CD4-positive, CD25-positive, alpha-beta regulatory T cell (primary cell): ENCODE data around the gene PLCXD3. TPM values are rescaled to one million over a fixed set of nuclear protein-coding genes. Genes with fewer than 3 reads are reported as not detected.

Experiments used
- ATAC-seq, 2 donors: fragments of 150-1000 bp; cut with Tn5 transposase; one replicate each; pipeline ENCODE4 v1.10.0; 2021; ENCODE audit warnings: low read depth in 2 of 2, moderate number of reproducible peaks in 2 of 2, moderate library complexity in 1 of 2
- DNase-seq, 3 donors: peaks; one replicate each; pipeline versions ENCODE4 v3.0.0 to v3.0.0-alpha.2; 2012 to 2022; ENCODE audit warnings: mixed read lengths in 1 of 3
- H3K27ac ChIP-seq: one replicate; pipeline ENCODE4 v1.7.0; 2013; ENCODE audit warnings: mild to moderate bottlenecking, low read length; ENCODE audit not compliant: insufficient read depth, poor library complexity, severe bottlenecking
- H3K27me3 ChIP-seq: one replicate; pipeline ENCODE4 v1.7.0; 2013; ENCODE audit warnings: low read length; ENCODE audit not compliant: control insufficient read depth, insufficient read depth
- H3K36me3 ChIP-seq: one replicate; pipeline ENCODE4 v1.7.0; 2013; ENCODE audit warnings: mild to moderate bottlenecking, low read length, moderate library complexity; ENCODE audit not compliant: control insufficient read depth, insufficient read depth
- H3K4me1 ChIP-seq: 2 replicates; pipeline ENCODE4 v1.7.0; 2013; ENCODE audit warnings: mild to moderate bottlenecking, low read length; ENCODE audit not compliant: insufficient read depth, control insufficient read depth, poor library complexity, severe bottlenecking
- H3K4me3 ChIP-seq: one replicate; pipeline ENCODE4 v1.7.0; 2013; ENCODE audit warnings: low read depth, mild to moderate bottlenecking, low read length, moderate library complexity
- H3K9me3 ChIP-seq, 2 experiments: 1 replicate in 1 of 2; 2 replicates in 1 of 2; pipeline ENCODE4 v1.7.0; 2013; ENCODE audit warnings: low read length in 2 of 2, mild to moderate bottlenecking in 1 of 2, moderate library complexity in 1 of 2; ENCODE audit not compliant: control insufficient read depth in 2 of 2
- H3K27ac Mint-ChIP-seq, 3 donors: one replicate each; pipeline ENCODE4 v1.8.0; 2020 to 2022; ENCODE audit warnings: mild to moderate bottlenecking in 3 of 3, mixed read lengths in 3 of 3, moderate library complexity in 2 of 3
- H3K27me3 Mint-ChIP-seq: one replicate; pipeline ENCODE4 v1.8.0; 2022; ENCODE audit warnings: mild to moderate bottlenecking, mixed read lengths
- H3K36me3 Mint-ChIP-seq: one replicate; pipeline ENCODE4 v1.8.0; 2020; ENCODE audit warnings: mixed read lengths
- H3K4me1 Mint-ChIP-seq, 4 donors: one replicate each; pipeline ENCODE4 v1.8.0; 2020 to 2022; ENCODE audit warnings: mixed read lengths in 4 of 4, mild to moderate bottlenecking in 1 of 4
- H3K4me3 Mint-ChIP-seq, 4 donors: one replicate each; pipeline ENCODE4 v1.8.0; 2020 to 2022; ENCODE audit warnings: mild to moderate bottlenecking in 4 of 4, mixed read lengths in 4 of 4, moderate library complexity in 3 of 4
- H3K9me3 Mint-ChIP-seq, 7 donors: one replicate each; pipeline ENCODE4 v1.8.0; 2020 to 2022; ENCODE audit warnings: mixed read lengths in 7 of 7, mild to moderate bottlenecking in 3 of 7, moderate library complexity in 2 of 7
- polyA plus RNA-seq, 4 donors: library from polyadenylated mRNA; unstranded; fragments of 300-500 nt; fragmentation: Illumina TruSeq; gene quantifications; one replicate each; pipeline ENCODE4 v1.2.3, GENCODE V29; 2021
- total RNA-seq: library from RNA; stranded (reverse); gene quantifications from one replicate; pipeline ENCODE4 v1.2.3, GENCODE V29; 2022

The PLCXD3 gene
- total and polyA plus RNA-seq, 5 donors from 2014 or later, result not detected

DNA sequence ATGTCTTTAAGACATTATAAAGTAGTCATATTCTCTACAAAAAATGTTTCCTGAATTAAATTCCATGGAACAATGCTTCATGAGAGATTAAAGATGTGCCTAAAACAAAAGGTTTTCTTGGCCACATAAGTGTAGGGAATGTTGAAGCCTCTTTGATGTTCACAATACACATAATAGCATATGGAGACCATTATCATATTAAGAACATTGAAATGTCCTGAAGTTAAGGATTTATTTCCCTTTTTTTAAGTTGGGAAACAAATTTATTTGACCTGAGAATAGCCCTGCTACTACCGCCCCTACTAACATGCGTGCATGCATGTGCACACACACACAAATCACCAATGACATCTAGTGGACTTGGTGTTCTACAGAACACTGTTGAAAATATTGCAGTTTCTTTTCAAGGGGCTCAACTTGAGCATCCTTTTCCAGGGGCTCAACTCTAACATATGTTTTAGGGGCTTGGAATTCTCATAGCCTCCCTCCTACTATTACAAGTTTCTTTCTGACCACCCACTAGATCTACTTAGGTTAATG, 172.2 kb downstream of the PLCXD3 start:
- DNase-seq (no peak), ATAC-seq (no peak)
- no peaks in the 10 kb centered on the region for H3K36me3 Mint-ChIP-seq
- no peak overlapping the region for H3K27ac Mint-ChIP-seq
- no peaks in the 10 kb centered on the region for H3K27me3 ChIP-seq
- H3K4me1 Mint-ChIP-seq, result no peaks in the 10 kb centered on the region
- no peak overlapping the region for H3K4me3 Mint-ChIP-seq
- H3K27me3 Mint-ChIP-seq, result no peaks in the 10 kb centered on the region
- no peak overlapping the region for H3K4me3 ChIP-seq
- no peaks in the 10 kb centered on the region for H3K4me1 ChIP-seq
- H3K9me3 Mint-ChIP-seq, result peaks cover 0 to 1% (median 0%) of the 10 kb centered on the region in 7 donors
- no peak overlapping the region for H3K27ac ChIP-seq
- no peaks in the 10 kb centered on the region for H3K9me3 ChIP-seq
- no peaks in the 10 kb centered on the region for H3K36me3 ChIP-seq

DNA sequence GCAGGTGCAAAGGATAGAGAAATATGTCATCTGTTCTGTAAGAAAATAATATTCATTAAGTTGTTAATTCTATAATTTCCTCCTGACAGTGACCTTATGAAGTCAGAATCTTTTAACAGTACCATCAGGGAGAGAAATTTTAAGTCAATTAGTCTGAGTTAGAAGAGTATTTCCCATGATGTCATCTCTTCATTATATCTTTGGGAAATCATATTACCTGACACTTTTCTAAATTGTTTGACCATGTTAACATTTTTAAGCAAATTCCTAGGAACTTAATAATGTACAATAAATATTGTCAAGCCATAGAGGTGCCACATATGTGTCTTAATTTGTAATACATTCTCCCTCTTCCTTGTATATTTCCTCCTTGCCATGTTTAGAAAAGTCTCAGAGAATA, 172.7 kb downstream of the PLCXD3 start:
- Mint-ChIP-seq H3K27me3 (no peaks in the 10 kb centered on the region), H3K36me3 (no peaks in the 10 kb centered on the region), H3K4me3 (no peak overlapping the region), H3K9me3 (peaks cover 0 to 1% (median 0%) of the 10 kb centered on the region in 7 donors), H3K4me1 (no peaks in the 10 kb centered on the region), H3K27ac (no peak overlapping the region)
- Histone ChIP-seq H3K36me3 (no peaks in the 10 kb centered on the region), H3K27ac (no peak overlapping the region), H3K27me3 (no peaks in the 10 kb centered on the region), H3K4me3 (no peak overlapping the region), H3K9me3 (no peaks in the 10 kb centered on the region), H3K4me1 (no peaks in the 10 kb centered on the region)
- no peak for DNase-seq
- ATAC-seq, result no peak

DNA sequence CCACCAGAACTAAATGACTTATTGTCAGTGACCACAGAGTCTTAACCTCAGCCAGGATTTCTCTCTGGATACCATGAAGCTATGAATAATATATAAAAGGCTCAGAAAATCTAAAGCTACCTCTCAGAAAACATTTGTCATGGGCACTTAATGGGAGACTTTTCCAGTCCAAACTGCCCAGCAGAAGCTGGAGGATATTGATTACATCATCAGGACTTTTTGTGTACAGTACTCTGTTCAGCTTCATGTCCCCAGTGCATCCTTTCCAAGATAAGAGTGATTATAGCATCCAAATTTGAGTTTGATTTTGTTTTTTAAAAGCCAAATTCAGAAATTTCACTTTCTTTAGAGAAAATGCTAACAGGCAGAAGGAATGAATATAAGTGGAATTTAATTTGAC, 173.2 kb downstream of the PLCXD3 start:
- no peaks in the 10 kb centered on the region for H3K27me3 Mint-ChIP-seq
- Histone ChIP-seq H3K27ac (no peak overlapping the region), H3K27me3 (no peaks in the 10 kb centered on the region), H3K4me1 (no peaks in the 10 kb centered on the region), H3K4me3 (no peak overlapping the region), H3K9me3 (no peaks in the 10 kb centered on the region), H3K36me3 (no peaks in the 10 kb centered on the region)
- ATAC-seq (no peak), DNase-seq (no peak)
- no peaks in the 10 kb centered on the region for H3K36me3 Mint-ChIP-seq
- H3K27ac Mint-ChIP-seq, result no peak overlapping the region
- no peak overlapping the region for H3K4me3 Mint-ChIP-seq
- peaks cover 0 to 3% (median 0%) of the 10 kb centered on the region in 7 donors for H3K9me3 Mint-ChIP-seq
- no peaks in the 10 kb centered on the region for H3K4me1 Mint-ChIP-seq

DNA sequence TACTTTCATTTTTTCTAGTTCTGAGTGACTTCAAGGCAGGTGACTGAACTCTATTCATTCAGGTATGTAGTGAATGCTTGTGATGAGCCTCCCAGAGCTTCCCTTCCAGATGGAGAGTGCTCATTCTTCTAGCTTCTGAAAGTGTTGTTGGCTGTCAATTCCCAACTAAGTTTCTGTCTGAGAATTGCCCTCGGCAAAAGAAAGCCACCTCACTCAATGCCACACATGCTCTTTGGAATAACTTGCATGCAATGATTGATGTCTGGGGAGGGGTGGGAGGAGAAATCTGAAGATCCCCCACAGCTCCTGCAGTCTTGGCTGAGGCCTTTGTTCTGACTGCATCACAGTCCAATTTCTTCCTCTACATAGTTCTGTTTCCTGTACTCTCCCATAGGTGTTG, 173.9 kb downstream of the PLCXD3 start:
- H3K27ac Mint-ChIP-seq, result no peak overlapping the region
- H3K27me3 Mint-ChIP-seq, result no peaks in the 10 kb centered on the region
- no peaks in the 10 kb centered on the region for H3K9me3 ChIP-seq
- no peak overlapping the region for H3K4me3 Mint-ChIP-seq
- H3K36me3 Mint-ChIP-seq, result no peaks in the 10 kb centered on the region
- H3K36me3 ChIP-seq, result no peaks in the 10 kb centered on the region
- no peak for ATAC-seq
- H3K4me1 Mint-ChIP-seq, result no peaks in the 10 kb centered on the region
- H3K4me3 ChIP-seq, result no peak overlapping the region
- H3K4me1 ChIP-seq, result no peaks in the 10 kb centered on the region
- H3K9me3 Mint-ChIP-seq, result peaks cover 0 to 3% (median 0%) of the 10 kb centered on the region in 7 donors
- no peaks in the 10 kb centered on the region for H3K27me3 ChIP-seq
- H3K27ac ChIP-seq, result no peak overlapping the region
- DNase-seq, result no peak

DNA sequence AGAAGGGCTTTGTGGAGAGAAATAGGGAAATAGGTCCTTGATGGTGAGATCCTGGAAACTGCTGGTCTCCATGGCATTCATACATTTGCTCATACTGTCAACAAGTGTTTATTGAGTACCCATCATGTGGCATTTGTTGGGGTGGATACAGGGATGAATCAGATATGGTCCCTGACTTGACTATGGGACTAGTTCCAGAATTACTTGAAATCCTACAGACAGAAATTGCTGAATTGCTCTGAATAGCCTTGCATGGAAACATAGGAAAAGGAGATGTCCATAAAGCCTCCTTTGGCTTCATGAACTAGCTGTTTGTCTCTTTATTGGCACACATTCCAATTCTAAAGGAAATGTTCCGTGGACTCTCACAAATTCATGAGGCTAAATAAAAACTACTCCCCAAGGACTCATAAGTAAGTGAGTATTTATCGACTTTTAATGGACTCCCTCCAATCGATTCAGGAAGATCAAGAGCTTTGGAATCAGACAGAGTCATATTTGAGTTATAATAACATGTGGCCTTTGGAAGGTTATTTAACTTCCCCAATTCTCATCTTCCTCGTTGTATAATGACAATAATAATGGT, 174.7 kb downstream of the PLCXD3 start:
- no peak overlapping the region for H3K4me3 Mint-ChIP-seq
- Histone ChIP-seq H3K36me3 (no peaks in the 10 kb centered on the region), H3K4me1 (no peaks in the 10 kb centered on the region), H3K4me3 (no peak overlapping the region), H3K9me3 (no peaks in the 10 kb centered on the region), H3K27me3 (no peaks in the 10 kb centered on the region), H3K27ac (no peak overlapping the region)
- H3K27ac Mint-ChIP-seq, result no peak overlapping the region
- H3K4me1 Mint-ChIP-seq, result no peaks in the 10 kb centered on the region
- peaks cover 0 to 3% (median 0%) of the 10 kb centered on the region in 7 donors for H3K9me3 Mint-ChIP-seq
- H3K36me3 Mint-ChIP-seq, result no peaks in the 10 kb centered on the region
- ATAC-seq (no peak), DNase-seq (no peak)
- H3K27me3 Mint-ChIP-seq, result no peaks in the 10 kb centered on the region

DNA sequence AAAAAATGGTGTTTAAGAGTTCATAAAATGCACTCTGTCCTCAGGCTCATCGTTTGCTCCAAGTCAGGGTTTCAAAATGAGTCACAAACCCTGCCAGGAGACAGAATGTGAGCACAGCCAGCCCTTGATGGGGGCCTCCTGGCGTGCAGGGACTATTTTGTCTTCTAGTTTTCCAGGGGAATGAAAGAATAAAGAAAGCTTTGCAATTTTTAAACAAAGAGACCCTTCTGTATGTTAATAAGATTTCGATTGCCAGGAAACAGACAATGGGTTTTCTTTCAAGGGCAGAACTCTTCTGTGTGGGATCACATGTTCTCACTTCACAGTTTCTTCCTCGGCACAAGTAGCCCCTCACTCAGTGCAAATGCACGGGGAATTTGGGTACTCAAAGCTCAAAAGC, 175.6 kb downstream of the PLCXD3 start:
- H3K27ac Mint-ChIP-seq, result no peak overlapping the region
- no peak for ATAC-seq
- peaks cover 0 to 4% (median 0%) of the 10 kb centered on the region in 7 donors for H3K9me3 Mint-ChIP-seq
- Histone ChIP-seq H3K27ac (no peak overlapping the region), H3K9me3 (no peaks in the 10 kb centered on the region), H3K27me3 (no peaks in the 10 kb centered on the region), H3K4me1 (no peaks in the 10 kb centered on the region), H3K4me3 (no peak overlapping the region), H3K36me3 (no peaks in the 10 kb centered on the region)
- H3K4me1 Mint-ChIP-seq, result no peaks in the 10 kb centered on the region
- H3K36me3 Mint-ChIP-seq, result no peaks in the 10 kb centered on the region
- DNase-seq, result no peak
- H3K27me3 Mint-ChIP-seq, result no peaks in the 10 kb centered on the region
- no peak overlapping the region for H3K4me3 Mint-ChIP-seq

DNA sequence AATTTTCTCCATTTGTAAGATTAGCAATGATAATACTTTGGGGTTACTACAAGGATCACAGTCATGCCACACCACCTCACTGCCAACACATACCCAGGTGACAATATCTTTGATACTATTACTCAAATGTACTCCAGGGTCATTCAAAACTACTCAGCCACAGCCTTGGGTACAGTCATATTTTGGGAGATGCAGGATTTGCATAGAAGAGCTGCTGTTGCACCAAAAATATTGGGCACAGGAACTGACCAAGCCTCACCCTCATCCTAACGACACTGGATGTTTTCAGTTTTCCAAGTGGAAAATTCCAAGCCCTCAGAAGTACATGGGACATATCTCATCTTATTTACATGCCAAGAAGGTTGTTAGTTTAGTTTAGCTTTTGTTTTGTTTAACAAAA, 176.2 kb downstream of the PLCXD3 start:
- Mint-ChIP-seq H3K4me3 (no peak overlapping the region), H3K9me3 (peaks cover 0 to 4% (median 0%) of the 10 kb centered on the region in 7 donors), H3K36me3 (no peaks in the 10 kb centered on the region), H3K27ac (no peak overlapping the region), H3K4me1 (no peaks in the 10 kb centered on the region), H3K27me3 (no peaks in the 10 kb centered on the region)
- no peak overlapping the region for H3K27ac ChIP-seq
- H3K27me3 ChIP-seq, result no peaks in the 10 kb centered on the region
- H3K4me3 ChIP-seq, result no peak overlapping the region
- DNase-seq (no peak), ATAC-seq (no peak)
- H3K9me3 ChIP-seq, result no peaks in the 10 kb centered on the region
- H3K36me3 ChIP-seq, result no peaks in the 10 kb centered on the region
- H3K4me1 ChIP-seq, result no peaks in the 10 kb centered on the region

DNA sequence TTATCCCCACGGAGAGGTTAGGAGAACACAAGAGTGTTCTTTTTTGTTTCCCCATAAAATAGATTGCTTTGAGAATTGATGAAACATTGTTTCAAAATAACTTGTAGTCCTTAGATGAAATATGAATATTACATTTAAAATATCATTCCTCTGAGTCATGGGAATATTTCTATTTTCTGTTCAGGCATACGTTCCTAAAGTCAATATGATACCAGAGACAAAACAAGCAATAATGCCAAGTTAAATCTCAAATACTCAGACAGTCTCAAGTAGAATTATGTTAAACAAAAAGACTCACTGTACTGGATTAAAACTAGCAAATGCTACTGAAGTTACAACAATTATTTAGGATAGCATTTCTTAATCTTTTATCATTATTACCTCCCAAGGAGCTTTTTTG, 185.3 kb downstream of the PLCXD3 start:
- Histone ChIP-seq H3K27ac (no peak overlapping the region), H3K27me3 (no peaks in the 10 kb centered on the region), H3K9me3 (no peaks in the 10 kb centered on the region), H3K4me1 (no peaks in the 10 kb centered on the region), H3K4me3 (no peak overlapping the region), H3K36me3 (no peaks in the 10 kb centered on the region)
- Mint-ChIP-seq H3K27me3 (no peaks in the 10 kb centered on the region), H3K27ac (no peak overlapping the region), H3K36me3 (no peaks in the 10 kb centered on the region), H3K9me3 (peaks cover 0 to 7% (median 2%) of the 10 kb centered on the region in 7 donors), H3K4me3 (no peak overlapping the region), H3K4me1 (no peaks in the 10 kb centered on the region)
- no peak for DNase-seq
- ATAC-seq, result no peak
